K562 (cell line): ENCODE data around the gene MACROD2. TPM values are rescaled to one million over a fixed set of nuclear protein-coding genes. Genes with fewer than 3 reads are reported as not detected.

Source experiments
- ATAC-seq: fragments of 200-7000 bp; cut with Tn5 transposase; 3 replicates; pipeline ENCODE4 v1.9.1; 2020; ENCODE audit warnings: moderate library complexity
- BruUV-seq: library from RNA; stranded (reverse); fragments of 400-500 nt; replicated peaks from 2 replicates; lab custom pipeline; 2021; lab: Mats Ljungman, UMichigan
- CTCF ChIA-PET: fragments of 300-600 bp; formaldehyde crosslinking; extraction: SDS; loops from one replicate; lab custom pipeline; 2021; ENCODE audit warnings: low intra/inter-chr PET ratio; lab: Yijun Ruan, JAX
- POLR2A ChIA-PET: fragments of 300-600, 350-650 bp; sonication (Branson Sonifier 250); formaldehyde crosslinking; extraction: SDS; loops from one replicate; lab custom pipeline; 2021; ENCODE audit warnings: antibody characterized with exemption, inconsistent platforms; lab: Yijun Ruan, JAX
- DNase-seq, 4 experiments: peaks; one replicate each; pipeline versions ENCODE4 v3.0.0 to v3.0.0-alpha.2; 2011 to 2018; ENCODE audit warnings: low spot score in 3 of 4, mixed read lengths in 3 of 4; ENCODE audit errors: extremely low read depth in 1 of 4
- FAIRE-seq: peaks from 2 replicates; lab custom pipeline; 2011; peaks lifted over from hg19 to GRCh38; lab: Jason Lieb, UNC
- H2AFZ ChIP-seq: 2 replicates; pipeline ENCODE4 v1.6.0; 2011; ENCODE audit warnings: low read depth, low read length, control low read depth, inconsistent platforms
- H3K27ac ChIP-seq: fragments of 200-600 bp; 3 replicates; pipeline ENCODE4 v1.8.0; 2011; ENCODE audit warnings: low read depth, mild to moderate bottlenecking, control low read depth, inconsistent platforms, low read length, moderate library complexity, mixed read lengths; ENCODE audit errors: extremely low read depth
- H3K27me3 ChIP-seq, 2 experiments: fragments of 300-600 bp in 1 of 2; 2 replicates in 1 of 2; 3 replicates in 1 of 2; pipeline versions ENCODE4 v1.6.0 to v1.8.0; 2011; ENCODE audit warnings: inconsistent platforms in 2 of 2, low read length in 2 of 2, mild to moderate bottlenecking in 1 of 2, mixed read lengths in 1 of 2, moderate library complexity in 1 of 2; ENCODE audit not compliant: control insufficient read depth in 2 of 2, insufficient read depth in 2 of 2
- H3K36me3 ChIP-seq: fragments of 300-600 bp; 3 replicates; pipeline ENCODE4 v1.8.0; 2011; ENCODE audit warnings: mild to moderate bottlenecking, low read length, inconsistent platforms; ENCODE audit not compliant: control insufficient read depth, insufficient read depth
- H3K4me1 ChIP-seq, 2 experiments: fragments of 200-600 bp in 1 of 2; replicated peaks in 1 of 2; 2 replicates in 1 of 2; 3 replicates in 1 of 2; pipeline versions ENCODE4 v1.5.1 to v1.8.0; 2011; ENCODE audit warnings: inconsistent platforms in 2 of 2, low read length in 2 of 2, mild to moderate bottlenecking in 1 of 2, mixed read lengths in 1 of 2, moderate library complexity in 1 of 2; ENCODE audit not compliant: control insufficient read depth in 2 of 2, insufficient read depth in 2 of 2
- H3K4me2 ChIP-seq: 2 replicates; pipeline ENCODE4 v1.6.1; 2011; ENCODE audit warnings: low read length, control low read depth, inconsistent platforms, mixed read lengths; ENCODE audit not compliant: insufficient read depth
- H3K4me3 ChIP-seq: fragments of 200-600 bp; sonication (generic), shearing (Covaris generic); 2 replicates; pipeline ENCODE4 v1.5.1; 2016; ENCODE audit warnings: control low read depth, inconsistent platforms
- H3K79me2 ChIP-seq: fragments of 200-600 bp; 3 replicates; pipeline ENCODE4 v1.8.0; 2011; ENCODE audit warnings: low read length, inconsistent platforms; ENCODE audit not compliant: control insufficient read depth, insufficient read depth
- H3K9ac ChIP-seq, 2 experiments: 2 replicates each; pipeline versions ENCODE4 v1.6.0 to v1.6.1; 2011; ENCODE audit warnings: low read depth in 2 of 2, low read length in 2 of 2, control low read depth in 1 of 2, inconsistent platforms in 1 of 2, mild to moderate bottlenecking in 1 of 2, mixed read lengths in 1 of 2; ENCODE audit not compliant: insufficient read depth in 1 of 2
- H3K9me1 ChIP-seq: one replicate; pipeline ENCODE4 v1.6.0; 2011; ENCODE audit warnings: inconsistent platforms, mild to moderate bottlenecking, low read length, moderate library complexity; ENCODE audit not compliant: control insufficient read depth, insufficient read depth
- H3K9me3 ChIP-seq: replicated peaks from 2 replicates; pipeline ENCODE4 v1.5.1; 2011; ENCODE audit warnings: low read depth, low read length, inconsistent platforms; ENCODE audit not compliant: control insufficient read depth, insufficient read depth
- H4K20me1 ChIP-seq: replicated peaks from 2 replicates; pipeline ENCODE4 v1.6.1; 2011; ENCODE audit warnings: low read length, inconsistent platforms, mixed read lengths; ENCODE audit not compliant: control insufficient read depth, insufficient read depth
- CTBP1 ChIP-seq: fragments of 450-650 bp; IDR thresholded peaks from 2 replicates; pipeline ENCODE4 v1.6.1; 2016; ENCODE audit warnings: borderline replicate concordance
- MCM5 ChIP-seq: fragments of 450-650 bp; IDR thresholded peaks from 2 replicates; pipeline ENCODE4 v1.6.1; 2016; ENCODE audit warnings: low read depth
- PHF20 ChIP-seq: fragments of 450-650 bp; IDR thresholded peaks from 2 replicates; pipeline ENCODE4 v1.6.1; 2018; ENCODE audit not compliant: partially characterized antibody
- PML ChIP-seq: IDR thresholded peaks from 2 replicates; pipeline ENCODE4 v1.6.1; 2012; ENCODE audit warnings: low read length, inconsistent platforms
- SP2 ChIP-seq: IDR thresholded peaks from 2 replicates; pipeline ENCODE4 v1.6.1; 2011; ENCODE audit warnings: mild to moderate bottlenecking, low read depth, low read length, moderate library complexity; ENCODE audit not compliant: poor library complexity, severe bottlenecking; ENCODE audit errors: extremely low read depth
- STAT5A ChIP-seq: IDR thresholded peaks from 2 replicates; pipeline ENCODE4 v1.6.1; 2012; ENCODE audit warnings: low read length, inconsistent platforms, borderline replicate concordance
- TCF7 ChIP-seq: sonication (generic); IDR thresholded peaks from 2 replicates; pipeline ENCODE4 v1.6.1; 2016; ENCODE audit warnings: antibody characterized with exemption, borderline replicate concordance
- ZNF324 ChIP-seq: fragments of 250-450 bp; sonication (Bioruptor Pico); IDR thresholded peaks from 2 replicates; pipeline ENCODE4 v1.4.0; 2020; ENCODE audit warnings: mild to moderate bottlenecking
- ZSCAN32 ChIP-seq: fragments of 450-650 bp; formaldehyde crosslinking; IDR thresholded peaks from 2 replicates; pipeline ENCODE4 v1.4.0; 2020; ENCODE audit warnings: mild to moderate bottlenecking, moderate library complexity
- WGBS: fragments of 100-300 bp; shearing (Covaris generic); methylation state at CpG from one replicate; pipeline ENCODE4 v1.1.6; 2016; ENCODE audit warnings: low coverage, mixed read lengths; ENCODE audit not compliant: insufficient coverage; ENCODE audit errors: missing lambda C conversion rate; 5-methylcytosine and 5-hydroxymethylcytosine counted together
- in situ Hi-C: fragments of 300-500 bp; cut with MboI; formaldehyde crosslinking; loops from 4 replicates; pipeline ENCODE4 v1.15.0; 2018; ENCODE audit warnings: inconsistent platforms, mixed read lengths
- intact Hi-C: fragments of 100-400 bp; cut with micrococcal nuclease; formaldehyde crosslinking; loops from 2 replicates; pipeline ENCODE4 v1.14.2; 2022
- polyA plus RNA-seq, 8 experiments: library from polyadenylated mRNA; depleted of rRNA in 4 of 8; stranded (reverse) in 5 of 8; unstranded in 3 of 8; fragments of >200 nt; fragmentation: Nextera tagmentation in 2 of 8; fragmentation: Illumina TruSeq in 1 of 8; extraction: Ambion mirVana in 2 of 8; extraction: Trizol in 1 of 8; gene quantifications; 2 replicates each; pipeline versions ENCODE4 v1.2.1 to v1.2.3, GENCODE V29; 2011 to 2014; ENCODE audit warnings: inconsistent platforms in 1 of 8, missing spikeins in 1 of 8
- total RNA-seq, 7 experiments: library from RNA; depleted of rRNA in 6 of 7; stranded (reverse); fragments of >200 nt in 6 of 7; fragmentation: Illumina TruSeq in 2 of 7; extraction: Trizol in 2 of 7; gene quantifications; 2 replicates each; pipeline versions ENCODE4 v1.2.1 to v1.2.3, GENCODE V29; 2011 to 2021; ENCODE audit warnings: low replicate concordance in 1 of 7
- TF ChIP-seq, protein P1 (sequence below): sonication (generic); formaldehyde crosslinking; IDR thresholded peaks from 2 replicates; pipeline ENCODE4 v1.8.0; 2023; ENCODE audit warnings: mild to moderate bottlenecking, missing genetic modification reagents
- TF ChIP-seq, protein P2 (sequence below): sonication (generic); formaldehyde crosslinking; IDR thresholded peaks from 2 replicates; pipeline ENCODE4 v1.8.1; 2022; ENCODE audit warnings: missing genetic modification reagents
- TF ChIP-seq, protein P3 (sequence below): fragments of 250-450 bp; sonication (Bioruptor Pico); IDR thresholded peaks from 2 replicates; pipeline ENCODE4 v1.8.0; 2022; ENCODE audit warnings: inconsistent platforms
- TF ChIP-seq, protein P4 (sequence below), 2 experiments: fragments of 450-650 bp in 1 of 2; sonication (generic) in 1 of 2; formaldehyde crosslinking; conservative IDR thresholded peaks; 2 replicates each; pipeline versions ENCODE4 v1.4.0 to v1.8.1; 2020 to 2022; ENCODE audit warnings: mild to moderate bottlenecking in 1 of 2, missing genetic modification reagents in 1 of 2

Gene MACROD2
- total and polyA plus RNA-seq, 9 of the 15 experiments (the other 6 are each of a cell fraction or from before 2014, with no cell fraction given): not detected

DNA sequence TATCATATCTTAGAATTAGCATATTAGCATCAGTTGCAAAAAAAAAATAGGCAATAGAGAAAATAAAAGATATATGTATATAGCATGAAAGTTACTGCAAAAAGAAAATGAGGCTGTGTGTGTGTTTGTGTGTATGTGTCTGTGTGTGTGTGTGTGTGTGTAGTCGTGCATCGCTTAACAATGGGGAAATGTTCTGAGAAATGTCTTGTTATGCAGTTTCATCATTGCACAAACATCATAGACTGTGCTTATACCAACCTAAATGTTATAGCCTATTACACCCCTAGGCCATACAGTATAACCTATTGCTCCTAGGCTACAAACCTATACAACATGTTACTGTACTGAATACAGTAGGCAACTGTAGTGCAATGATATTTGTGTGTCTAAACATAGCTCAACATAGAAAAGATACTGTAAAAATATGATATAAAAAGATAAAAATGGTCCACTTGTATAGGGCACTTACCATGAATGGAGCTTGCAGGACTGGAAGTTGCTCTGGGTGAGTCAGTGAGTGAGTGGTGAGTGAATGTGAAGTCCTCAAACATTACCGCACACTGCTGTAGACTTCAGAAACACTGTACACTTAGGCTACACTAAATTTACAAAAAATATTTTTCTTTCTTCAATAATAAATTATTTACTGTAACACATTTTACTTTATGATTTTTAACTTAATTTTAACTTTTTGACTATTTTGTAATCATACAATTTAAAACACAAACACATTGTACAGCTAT lies 1772.9 kb downstream of the MACROD2 start (continued):
- TF ChIP-seq, protein P1, sequence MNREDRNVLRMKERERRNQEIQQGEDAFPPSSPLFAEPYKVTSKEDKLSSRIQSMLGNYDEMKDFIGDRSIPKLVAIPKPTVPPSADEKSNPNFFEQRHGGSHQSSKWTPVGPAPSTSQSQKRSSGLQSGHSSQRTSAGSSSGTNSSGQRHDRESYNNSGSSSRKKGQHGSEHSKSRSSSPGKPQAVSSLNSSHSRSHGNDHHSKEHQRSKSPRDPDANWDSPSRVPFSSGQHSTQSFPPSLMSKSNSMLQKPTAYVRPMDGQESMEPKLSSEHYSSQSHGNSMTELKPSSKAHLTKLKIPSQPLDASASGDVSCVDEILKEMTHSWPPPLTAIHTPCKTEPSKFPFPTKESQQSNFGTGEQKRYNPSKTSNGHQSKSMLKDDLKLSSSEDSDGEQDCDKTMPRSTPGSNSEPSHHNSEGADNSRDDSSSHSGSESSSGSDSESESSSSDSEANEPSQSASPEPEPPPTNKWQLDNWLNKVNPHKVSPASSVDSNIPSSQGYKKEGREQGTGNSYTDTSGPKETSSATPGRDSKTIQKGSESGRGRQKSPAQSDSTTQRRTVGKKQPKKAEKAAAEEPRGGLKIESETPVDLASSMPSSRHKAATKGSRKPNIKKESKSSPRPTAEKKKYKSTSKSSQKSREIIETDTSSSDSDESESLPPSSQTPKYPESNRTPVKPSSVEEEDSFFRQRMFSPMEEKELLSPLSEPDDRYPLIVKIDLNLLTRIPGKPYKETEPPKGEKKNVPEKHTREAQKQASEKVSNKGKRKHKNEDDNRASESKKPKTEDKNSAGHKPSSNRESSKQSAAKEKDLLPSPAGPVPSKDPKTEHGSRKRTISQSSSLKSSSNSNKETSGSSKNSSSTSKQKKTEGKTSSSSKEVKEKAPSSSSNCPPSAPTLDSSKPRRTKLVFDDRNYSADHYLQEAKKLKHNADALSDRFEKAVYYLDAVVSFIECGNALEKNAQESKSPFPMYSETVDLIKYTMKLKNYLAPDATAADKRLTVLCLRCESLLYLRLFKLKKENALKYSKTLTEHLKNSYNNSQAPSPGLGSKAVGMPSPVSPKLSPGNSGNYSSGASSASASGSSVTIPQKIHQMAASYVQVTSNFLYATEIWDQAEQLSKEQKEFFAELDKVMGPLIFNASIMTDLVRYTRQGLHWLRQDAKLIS (CRISPR knock-in tag): no peak
- no peak for TF ChIP-seq ZSCAN32 (CRISPR knock-in tag)
- TF ChIP-seq MCM5: no peak
- TF ChIP-seq STAT5A: no peak

DNA sequence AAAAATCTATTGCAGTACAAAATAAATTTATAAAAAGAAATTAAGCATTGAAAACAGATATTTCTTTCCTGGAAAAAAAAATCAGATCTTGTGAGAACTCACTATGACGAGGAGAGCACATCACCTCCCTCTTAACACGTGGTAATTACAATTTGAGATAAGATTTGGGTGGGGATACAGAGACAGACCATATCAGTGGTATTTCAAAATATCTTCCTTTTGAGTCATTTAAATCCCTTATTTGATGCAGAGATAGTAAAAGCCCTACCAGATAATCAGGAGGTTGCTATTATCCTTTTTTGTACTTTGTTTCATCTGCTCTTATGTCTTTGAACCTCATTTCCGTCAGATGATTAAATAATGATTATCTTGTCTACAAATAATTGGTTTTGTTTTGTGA lies 1777.5 kb downstream of the MACROD2 start:
- ATAC-seq: no peak
- Histone ChIP-seq H3K27ac (no peak overlapping the region), H3K79me2 (no peaks in the 10 kb centered on the region), H3K9me1 (no peaks in the 10 kb centered on the region), H3K4me2 (no peak overlapping the region), H3K9me3 (no peaks in the 10 kb centered on the region), H3K27me3 (no peaks in the 10 kb centered on the region), H3K4me3 (no peak overlapping the region), H3K36me3 (no peaks in the 10 kb centered on the region), H4K20me1 (no peaks in the 10 kb centered on the region), H3K4me1 (no peaks in the 10 kb centered on the region), H3K9ac (no peak overlapping the region), H2AFZ (no peak overlapping the region)
- 4% methylated on average over 2 of the region's 3 CpGs for WGBS
- FAIRE-seq: no peak
- DNase-seq: no peak
- ChIA-PET POLR2A (interaction anchor here (0.8 kb wide), 1 partner anchor 11 kb away, joined by 4 read pairs; no protein-coding TSS in a partner anchor), CTCF (no interaction called here)
- in situ Hi-C loops: no loop called here
- BruUV-seq: no TSS peak
- intact Hi-C loops: no loop called here
- TF ChIP-seq CTBP1: no peak
- TF ChIP-seq, protein P2, sequence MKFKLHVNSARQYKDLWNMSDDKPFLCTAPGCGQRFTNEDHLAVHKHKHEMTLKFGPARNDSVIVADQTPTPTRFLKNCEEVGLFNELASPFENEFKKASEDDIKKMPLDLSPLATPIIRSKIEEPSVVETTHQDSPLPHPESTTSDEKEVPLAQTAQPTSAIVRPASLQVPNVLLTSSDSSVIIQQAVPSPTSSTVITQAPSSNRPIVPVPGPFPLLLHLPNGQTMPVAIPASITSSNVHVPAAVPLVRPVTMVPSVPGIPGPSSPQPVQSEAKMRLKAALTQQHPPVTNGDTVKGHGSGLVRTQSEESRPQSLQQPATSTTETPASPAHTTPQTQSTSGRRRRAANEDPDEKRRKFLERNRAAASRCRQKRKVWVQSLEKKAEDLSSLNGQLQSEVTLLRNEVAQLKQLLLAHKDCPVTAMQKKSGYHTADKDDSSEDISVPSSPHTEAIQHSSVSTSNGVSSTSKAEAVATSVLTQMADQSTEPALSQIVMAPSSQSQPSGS (CRISPR knock-in tag): no peak
- TF ChIP-seq ZNF324 (CRISPR knock-in tag): no peak
- TF ChIP-seq, protein P3, sequence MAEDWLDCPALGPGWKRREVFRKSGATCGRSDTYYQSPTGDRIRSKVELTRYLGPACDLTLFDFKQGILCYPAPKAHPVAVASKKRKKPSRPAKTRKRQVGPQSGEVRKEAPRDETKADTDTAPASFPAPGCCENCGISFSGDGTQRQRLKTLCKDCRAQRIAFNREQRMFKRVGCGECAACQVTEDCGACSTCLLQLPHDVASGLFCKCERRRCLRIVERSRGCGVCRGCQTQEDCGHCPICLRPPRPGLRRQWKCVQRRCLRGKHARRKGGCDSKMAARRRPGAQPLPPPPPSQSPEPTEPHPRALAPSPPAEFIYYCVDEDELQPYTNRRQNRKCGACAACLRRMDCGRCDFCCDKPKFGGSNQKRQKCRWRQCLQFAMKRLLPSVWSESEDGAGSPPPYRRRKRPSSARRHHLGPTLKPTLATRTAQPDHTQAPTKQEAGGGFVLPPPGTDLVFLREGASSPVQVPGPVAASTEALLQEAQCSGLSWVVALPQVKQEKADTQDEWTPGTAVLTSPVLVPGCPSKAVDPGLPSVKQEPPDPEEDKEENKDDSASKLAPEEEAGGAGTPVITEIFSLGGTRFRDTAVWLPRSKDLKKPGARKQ: no peak
- no peak for TF ChIP-seq PML
- no peak for TF ChIP-seq TCF7
- TF ChIP-seq PHF20: no peak
- no peak for TF ChIP-seq MCM5
- no peak for TF ChIP-seq SP2
- TF ChIP-seq, protein P4, sequence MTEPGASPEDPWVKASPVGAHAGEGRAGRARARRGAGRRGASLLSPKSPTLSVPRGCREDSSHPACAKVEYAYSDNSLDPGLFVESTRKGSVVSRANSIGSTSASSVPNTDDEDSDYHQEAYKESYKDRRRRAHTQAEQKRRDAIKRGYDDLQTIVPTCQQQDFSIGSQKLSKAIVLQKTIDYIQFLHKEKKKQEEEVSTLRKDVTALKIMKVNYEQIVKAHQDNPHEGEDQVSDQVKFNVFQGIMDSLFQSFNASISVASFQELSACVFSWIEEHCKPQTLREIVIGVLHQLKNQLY (CRISPR knock-in tag; conservative IDR thresholded peaks at IDR 0.05): no peak
